Activated T-cell treated with anti-CD3 and anti-CD28 coated beads for 24 hours (primary cell): ENCODE data around the gene KIAA1217.
A peak's percentile ranks its signal among the peaks of the same experiment; 100 is the strongest.

Source experiments
- DNase-seq: peaks from one replicate; pipeline ENCODE4 v3.0.0-alpha.2; 2020; ENCODE audit warnings: low read depth

The KIAA1217 gene

DNA sequence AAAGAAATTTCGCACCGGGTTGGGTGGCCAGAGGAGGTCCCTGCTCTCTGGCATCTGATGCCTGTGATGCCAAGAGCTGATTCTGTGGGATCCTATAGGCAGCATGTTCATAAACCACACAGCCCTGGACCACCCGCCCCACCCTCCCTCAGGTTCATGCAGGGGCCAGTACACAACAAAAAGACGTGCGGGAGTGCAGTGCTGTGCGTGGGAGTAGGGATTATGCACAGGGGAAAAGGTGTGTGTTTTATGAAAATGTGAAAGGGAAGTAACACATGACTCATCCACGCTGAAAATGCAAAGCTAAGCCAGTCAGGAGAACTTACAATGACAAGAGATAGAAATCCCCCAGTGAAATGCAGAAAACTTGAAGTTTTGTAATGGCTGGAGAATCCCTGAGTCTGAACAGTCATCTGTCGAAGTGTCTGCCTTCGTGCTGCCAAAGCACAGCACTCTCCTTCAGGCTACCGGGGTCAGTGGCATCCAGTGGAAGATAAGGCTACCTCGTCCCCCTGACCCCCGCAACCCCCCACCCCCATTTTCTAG is 1.1 kb downstream of the KIAA1217 start:
- DNase-seq = peak; percentile 24

DNA sequence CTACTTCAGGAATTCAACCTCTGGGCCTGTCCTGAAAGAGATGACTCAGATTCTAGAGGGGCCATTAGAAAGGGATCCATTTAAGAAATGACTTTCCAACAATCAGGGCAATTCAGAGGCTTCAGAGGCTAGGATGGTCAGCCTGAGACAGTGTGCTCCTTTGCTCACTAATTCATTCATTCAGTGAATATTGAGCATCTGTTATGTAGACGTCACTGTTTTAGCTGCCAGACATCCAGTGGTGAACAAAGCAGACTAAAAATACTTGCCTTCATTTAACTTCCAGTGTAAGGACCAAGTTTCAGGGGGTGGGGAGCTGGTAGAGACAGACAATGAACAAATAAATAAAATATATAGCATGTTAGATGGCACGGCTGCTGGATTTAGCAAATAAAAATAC is 1.6 kb downstream of the KIAA1217 start:
- no peak for DNase-seq

DNA sequence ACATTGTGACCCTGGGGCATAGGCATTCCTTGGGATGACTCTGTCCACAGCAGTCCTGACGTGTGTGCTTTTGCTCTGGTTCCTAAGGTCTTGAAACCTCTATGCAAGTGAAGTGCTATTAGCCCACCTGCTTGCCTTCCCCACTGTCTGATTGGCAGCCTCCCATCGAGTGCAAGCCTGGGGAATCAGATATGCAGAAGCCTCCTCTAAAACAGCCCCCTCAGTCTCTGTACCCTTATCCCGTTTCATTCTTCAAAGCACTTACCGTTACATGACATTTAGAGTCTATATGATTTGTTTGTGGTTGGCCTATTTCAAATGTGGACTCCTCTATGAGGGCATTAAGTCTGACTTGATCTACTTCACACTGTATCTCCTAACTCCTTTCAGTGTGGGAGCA is 4.3 kb downstream of the KIAA1217 start:
- DNase-seq = no peak

DNA sequence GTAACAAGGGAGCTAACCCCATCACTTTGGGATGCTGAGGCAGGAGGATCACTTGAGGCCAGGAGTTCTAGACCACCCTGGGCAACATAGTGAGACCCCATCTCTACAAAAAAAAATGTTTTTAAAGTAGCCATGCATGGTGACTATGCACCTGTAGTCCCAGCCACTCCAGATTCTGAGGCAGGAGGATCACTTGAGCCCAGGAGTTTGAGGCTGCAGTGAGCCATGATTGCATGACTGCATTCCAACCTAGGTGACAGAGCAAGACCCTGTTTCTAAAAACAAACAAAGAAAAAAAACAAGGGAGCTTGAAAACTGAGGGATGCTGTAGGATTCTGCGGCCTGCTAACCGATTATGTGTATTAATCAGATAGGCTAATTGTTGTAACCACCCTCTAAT is 4.9 kb downstream of the KIAA1217 start:
- no peak for DNase-seq

DNA sequence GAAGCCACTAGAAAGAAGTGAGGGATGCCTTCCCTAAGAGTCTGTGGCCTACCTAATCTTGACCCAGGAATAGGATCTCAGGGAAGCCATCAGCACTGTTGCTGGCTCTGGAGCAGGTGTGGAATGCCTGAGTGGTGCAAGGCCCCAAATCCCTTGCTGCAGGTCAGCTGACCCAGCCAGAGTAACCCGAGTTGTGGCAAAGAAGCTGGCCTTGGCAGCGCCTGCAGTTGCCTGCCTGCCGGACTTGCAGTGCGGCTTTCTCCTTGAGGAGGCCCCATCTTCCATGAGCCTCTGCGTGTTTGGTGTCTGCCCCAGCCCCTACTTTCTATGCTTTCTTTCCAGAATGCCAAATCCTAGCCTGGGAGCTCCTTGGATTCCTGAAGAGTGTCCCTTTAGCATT is 5.8 kb downstream of the KIAA1217 start:
- no peak for DNase-seq

DNA sequence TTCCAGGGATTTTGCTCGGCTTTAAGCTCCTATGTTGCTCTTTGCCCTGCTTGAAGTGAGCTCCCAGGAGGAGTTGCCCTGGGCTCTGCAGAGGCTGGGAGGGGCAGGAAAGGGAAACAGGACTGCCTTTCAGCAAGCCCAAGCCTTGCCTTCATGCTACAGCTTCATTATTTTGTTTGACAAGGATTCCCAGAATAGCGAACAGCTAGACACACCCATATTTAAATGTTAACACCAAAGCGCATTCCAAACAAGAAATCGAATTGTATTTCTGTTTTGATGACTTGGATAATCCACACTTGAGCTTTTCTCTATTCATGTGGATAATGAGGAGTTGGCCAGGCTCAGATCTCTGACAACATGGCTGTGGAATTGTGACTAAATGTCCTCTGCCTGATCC is 6.3 kb downstream of the KIAA1217 start:
- DNase-seq = no peak

DNA sequence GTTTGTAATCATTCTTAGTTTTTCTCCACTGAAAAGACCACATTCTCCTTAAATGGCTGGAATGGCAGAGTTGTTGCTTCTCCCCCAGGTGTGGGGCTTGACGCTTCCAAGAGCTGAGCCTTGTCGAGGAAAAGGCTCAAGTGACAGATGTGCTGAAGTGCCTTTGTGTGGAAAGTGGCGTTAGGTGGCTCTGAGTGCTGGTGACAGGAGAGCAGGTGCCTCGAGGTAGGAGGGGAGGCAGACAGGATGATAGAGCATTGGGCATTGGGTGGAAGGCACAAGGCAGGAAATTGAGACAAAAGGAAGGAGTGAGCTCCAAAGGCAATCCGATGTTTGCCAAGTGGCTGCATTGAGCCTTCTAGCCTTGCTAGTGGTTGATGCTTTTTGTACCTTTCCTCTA is 6.7 kb downstream of the KIAA1217 start:
- no peak for DNase-seq

DNA sequence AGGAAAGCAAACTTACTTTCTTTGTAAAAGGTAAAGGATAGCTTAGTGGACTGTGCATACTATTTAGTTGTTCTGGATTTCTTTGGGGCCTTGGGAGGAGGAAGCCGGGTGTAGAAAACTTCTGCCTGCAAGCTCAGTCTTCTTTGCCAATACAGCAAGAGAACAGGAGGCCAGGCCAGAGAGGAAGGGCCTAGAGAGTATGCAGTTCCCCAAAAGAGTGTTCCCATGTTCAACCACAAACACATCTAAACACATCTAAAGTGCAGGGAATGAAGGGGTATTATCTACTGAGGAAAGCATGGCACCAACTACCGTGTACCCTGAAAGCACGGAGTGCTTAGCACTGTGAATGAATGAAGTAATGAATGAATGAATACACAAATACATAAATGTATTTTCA is 11.0 kb downstream of the KIAA1217 start:
- DNase-seq = no peak

DNA sequence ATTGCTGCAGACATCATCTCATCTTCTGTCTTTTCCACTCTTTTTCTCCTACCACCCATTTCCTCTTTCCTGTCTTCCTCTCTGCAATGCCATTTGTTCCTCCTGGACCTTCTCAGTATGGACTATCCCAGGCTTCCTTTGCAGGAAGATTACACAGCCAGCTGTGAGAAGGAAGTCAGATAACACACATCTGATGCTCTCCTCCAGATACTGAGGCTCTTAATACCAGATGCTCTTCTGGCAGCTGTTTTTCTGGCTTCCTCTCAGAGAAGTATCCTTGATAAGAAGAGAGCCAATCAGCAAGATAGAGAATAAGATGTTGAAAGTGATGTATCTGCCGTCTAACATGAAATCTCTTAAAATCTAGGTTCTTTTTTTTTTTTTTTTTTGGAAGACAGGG is 14.4 kb downstream of the KIAA1217 start:
- DNase-seq = no peak

DNA sequence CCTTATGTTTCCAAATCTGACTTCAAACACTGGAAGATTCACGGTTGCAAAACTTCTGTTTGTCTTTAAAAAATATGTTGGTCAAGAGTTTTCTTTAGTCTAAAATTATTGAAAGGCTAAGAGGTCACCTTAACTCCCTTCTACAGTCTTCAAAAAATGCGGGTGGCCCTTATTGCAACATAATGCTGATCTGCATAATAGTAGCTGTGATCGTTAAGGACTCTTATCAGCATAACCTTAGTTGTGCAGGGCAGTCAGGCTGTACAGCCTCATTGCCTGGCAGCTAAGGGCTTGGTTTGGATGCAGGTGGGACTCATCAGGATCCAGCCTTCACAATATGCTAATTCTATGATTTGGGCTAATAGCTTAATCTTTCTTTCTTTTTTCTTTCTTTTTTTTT is 15.0 kb downstream of the KIAA1217 start:
- DNase-seq = no peak

DNA sequence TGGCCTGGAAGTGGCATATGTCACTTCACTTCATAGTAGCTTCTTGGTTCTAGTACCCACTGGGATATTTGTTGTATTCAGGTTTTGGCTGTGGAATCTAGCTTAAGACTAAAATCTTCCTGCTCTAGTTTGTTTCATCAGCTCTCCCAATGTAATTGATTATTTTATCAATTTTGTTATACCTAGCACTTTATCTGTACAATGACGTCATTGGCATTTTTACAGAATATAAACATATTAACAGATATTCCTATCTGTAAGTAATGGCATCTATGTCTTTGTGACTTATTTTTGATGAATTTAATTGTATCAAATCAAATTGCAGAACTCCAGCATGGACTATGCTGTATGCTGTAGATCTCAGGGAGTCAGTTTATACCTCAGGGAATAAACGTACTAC is 19.7 kb downstream of the KIAA1217 start:
- DNase-seq = no peak

DNA sequence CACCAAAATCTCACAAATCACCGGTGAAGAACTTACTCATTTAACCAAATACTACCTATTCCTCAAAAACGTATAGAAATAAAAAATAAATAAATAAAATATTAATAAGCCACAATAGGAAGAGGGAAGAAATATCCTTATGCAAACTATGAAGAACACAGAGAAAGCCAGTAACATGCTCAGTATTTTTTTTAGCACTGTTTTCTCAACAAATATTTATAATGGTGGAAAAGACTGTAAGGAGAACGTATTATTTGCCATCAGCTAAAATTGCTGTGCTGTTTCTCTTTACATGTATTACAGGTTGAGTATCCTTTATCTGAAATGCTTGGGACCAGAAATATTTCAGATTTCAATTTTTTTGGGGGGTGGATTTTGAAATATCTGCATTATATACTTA is 21.0 kb downstream of the KIAA1217 start:
- no peak for DNase-seq

DNA sequence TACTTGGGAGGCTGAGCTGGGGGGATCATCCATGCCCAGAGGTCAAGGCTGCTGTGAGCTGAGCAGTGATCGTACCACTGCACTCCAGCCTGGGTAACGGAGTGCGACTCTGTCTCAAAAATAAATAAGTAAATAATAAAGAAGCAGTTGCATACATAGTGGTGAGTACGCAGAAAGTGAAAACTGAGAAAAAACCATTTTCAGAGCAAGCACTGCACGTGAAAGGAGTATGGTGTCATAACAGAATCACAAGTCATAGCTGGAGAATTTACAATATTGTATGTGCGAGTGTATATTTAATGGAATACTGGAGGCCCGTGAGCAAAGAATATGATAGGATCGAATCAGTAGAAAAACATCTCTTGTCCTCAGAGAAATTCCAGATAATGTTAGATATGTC is 22.3 kb downstream of the KIAA1217 start:
- no peak for DNase-seq

DNA sequence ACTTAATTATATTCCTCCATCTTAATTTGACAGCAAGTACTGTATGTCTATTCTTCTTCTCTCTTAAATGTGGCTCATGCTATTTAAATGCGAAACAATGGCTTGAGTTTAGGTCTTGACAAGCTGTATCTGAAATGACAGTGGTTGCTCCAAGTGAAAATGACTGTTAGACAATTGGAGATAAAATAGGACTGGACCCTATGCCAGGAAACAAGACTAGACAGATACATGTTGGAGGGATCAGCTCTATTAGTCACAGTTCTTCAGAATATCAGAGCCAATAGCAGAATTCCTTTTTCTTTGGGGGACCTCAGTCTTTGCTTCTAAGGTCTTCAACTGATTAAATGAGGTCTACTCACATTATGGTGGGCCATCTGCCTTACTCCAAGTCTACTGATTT is 25.8 kb downstream of the KIAA1217 start:
- no peak for DNase-seq

DNA sequence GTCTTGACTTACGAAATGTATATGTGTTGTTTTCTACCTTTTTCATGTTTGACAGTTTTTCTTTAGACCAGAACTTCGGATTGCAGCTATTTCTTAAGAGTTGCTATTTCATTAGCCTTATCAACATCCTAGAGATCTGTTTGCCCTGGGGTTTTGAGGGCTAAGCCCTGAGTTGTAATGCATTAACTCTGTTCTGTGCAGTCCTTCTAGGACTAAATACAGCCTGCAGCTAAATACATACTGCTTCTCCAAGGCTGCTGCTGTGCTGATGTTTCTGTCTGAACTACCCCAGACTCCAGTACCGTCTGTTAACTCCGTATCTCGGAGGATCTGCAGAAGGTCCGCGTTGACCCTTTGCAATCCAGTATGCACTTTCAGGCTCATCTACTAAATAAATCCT is 26.5 kb downstream of the KIAA1217 start:
- no peak for DNase-seq

DNA sequence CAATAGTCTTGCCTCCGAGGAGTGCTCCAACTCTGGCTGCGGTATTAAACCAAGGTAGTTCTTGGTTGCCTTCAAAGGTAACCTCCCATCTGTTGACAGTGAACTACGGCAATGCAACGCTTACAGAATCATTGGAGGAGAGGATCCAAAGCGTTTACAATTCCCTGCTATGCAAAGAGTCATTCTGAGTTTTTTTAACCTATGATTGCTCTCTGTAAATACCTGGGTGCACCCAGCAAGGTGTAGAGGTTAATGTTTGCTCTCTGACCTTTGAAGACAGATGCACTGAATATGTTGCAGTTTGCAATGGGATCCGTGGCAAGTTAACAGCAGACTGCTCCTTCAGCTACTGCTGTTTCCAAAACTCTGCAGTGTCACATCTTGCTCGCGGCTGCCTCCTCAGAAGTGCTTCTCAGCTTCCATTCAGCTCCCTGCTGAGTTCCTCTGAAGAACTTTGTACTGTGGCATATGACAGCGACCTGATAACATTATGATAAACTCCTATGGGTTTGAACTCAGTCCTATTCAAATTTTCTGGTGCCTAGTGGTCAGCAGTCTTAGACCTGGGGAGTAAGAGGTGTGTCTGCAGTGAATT is 29.0 kb downstream of the KIAA1217 start:
- DNase-seq = no peak

DNA sequence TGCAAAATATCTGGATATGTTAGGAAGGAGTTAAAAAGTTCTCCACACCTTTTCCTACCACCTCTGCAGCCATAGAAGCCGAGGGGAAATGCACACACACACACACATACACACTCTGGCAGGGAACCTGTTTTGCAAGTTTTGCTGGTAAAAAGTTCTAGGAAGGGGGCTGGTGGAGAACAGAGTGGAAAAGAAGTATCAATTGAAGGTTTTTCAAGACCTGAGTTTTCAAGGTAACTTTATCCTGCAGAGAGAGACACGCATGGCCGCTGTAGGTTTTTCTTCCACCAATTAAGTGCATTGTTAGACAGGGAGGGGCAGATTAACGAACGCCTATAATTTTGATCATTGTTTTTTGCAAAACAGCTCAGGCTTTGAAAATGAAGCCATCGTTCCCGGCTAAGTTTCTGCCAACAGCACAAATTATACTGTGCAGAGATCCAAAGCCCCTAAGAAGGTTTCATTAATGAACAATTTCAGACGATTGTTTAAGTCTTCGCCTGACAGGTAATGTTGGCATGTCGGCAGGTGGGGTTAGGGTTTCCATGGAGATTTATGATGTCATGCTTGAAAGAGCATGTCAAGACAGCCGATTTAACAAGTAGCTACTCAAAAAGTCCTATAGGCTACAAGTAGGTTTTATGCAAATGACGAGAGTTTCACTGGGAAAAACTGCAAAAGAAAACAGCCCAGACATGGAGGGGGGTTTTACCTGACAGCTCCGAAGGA is 29.7 kb downstream of the KIAA1217 start:
- no peak for DNase-seq

DNA sequence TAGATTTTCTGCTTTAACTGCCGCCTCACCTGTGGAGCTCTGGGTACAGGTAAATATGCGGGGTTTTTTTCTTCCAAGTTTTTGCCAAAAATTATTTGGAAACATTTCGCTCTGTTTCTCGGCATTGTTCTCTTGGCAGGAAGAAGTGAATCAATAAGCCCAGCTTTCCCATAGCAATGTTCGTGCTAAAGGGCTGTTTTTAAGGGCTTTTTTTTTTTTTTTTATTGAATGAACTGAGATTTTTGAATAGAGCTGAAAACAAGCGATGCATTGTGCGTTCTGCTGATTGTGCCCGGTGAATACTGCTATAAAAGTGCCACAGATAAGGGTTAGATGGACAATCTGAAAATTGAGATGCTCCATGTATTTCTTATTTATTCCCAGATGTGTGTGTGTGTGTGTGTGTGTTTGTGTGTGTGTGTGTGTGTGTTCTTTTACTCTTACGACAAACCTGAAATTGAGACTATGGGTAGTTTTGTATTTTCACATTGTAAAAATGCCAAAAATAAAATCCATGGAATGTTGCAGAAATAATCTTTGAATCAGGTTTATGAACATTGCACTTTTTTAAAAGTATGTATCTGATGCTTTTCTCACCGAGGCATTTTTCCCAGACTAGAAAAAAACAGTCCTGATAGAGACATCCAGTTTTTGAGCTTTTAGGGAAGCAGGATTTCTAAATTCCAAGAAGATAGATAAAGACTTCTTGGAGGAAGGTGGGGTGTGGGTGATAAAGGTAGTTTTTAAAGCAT is 30.5 kb downstream of the KIAA1217 start:
- no peak for DNase-seq

DNA sequence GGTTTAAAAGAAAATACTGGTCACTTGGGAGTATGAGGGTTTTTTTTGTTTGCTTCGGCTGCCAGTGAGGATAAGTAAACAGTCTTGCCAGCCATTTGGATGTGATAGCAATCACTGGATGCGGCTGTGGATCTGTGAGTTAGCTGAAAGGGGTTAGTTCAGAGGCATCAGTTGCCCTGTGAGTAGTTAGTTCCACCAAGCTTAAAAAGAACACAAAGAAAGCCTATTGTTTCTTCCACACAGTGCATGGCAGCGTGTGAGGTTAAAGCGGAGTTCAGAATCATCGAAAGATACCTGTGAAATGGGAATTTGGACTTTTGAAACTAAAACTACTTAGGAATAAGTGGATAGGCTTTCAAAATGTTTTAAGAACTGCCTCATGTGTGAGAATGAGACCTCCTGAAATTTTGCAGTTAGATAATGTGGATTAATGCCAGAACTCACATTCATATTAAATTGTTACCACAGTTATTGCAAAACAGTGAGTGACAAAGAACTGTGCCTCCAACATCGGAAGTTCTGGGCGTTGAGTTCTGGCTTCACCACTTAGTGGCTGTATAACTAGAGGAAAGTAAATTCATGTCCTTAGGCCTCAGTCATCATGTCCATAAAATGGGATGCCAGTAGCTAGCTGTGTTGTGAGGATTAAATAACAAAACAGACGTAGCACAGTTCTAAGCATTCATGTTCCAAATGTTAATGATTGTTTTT is 31.3 kb downstream of the KIAA1217 start:
- no peak for DNase-seq

DNA sequence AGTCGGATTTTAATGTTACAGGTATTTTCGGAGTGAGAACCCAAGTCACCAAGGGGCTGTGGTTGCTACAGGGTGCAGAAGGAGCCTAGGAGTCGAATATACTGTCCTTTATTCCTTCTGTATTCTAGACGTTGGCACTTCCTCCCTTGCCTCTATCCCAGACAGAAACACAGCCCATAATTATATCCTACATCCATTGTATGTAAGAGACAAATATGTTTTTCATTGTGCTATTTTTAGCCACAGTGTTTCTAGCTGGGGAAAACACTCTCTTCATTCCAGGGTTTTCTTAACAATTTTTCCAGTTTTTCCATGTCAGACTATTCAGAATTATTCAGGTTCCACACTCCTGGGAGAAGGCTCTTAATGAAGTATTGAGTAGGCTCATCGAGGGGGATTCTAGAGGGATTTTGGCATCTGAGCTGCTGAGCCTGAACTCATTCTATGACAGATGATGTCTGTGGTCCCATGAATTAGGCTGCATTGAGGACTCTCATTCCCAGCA is 32.6 kb downstream of the KIAA1217 start:
- no peak for DNase-seq

DNA sequence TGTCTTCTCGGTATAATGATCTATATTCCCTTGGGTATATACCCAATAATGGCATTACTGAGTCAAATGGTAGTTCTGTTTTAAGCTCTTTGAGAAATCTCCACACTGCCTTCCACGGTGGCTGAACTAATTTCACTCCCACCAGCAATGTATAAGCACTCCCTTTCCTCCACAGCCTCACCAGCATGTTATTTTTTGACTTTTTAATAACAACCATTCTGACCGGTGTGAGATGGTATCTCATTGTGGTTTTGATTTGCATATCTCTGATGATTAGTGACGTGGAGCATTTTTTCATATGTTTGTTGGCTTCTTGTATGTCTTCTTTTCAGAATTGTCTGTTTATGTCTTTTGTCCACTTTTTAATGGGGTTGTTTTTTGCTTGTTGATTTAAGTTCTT is 33.6 kb downstream of the KIAA1217 start:
- no peak for DNase-seq

DNA sequence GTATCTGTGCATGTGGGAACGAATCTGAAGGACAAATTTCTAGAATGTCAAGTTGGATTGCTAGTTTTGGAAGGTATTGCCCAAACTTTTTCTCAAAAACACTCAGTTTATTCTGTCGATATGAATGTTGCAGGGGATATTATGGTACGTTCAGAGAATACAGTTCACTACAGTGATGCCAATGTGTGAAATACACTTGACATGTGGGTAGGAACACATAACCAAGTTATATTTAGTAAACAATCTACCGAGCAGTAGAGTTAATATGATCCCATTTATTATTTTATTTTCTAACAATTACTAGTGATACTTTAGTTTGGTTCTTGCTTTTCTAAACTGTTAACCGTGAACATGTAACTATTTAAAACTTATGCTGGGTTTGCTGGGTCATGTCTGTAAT is 37.4 kb downstream of the KIAA1217 start:
- DNase-seq = no peak
